HepG2 (cell line): ENCODE data around the gene PDE2A. TPM values are rescaled to one million over a fixed set of nuclear protein-coding genes. Genes with fewer than 3 reads are reported as not detected.

Source experiments
- ATAC-seq: fragments of 200-7000 bp; cut with Tn5 transposase; 3 replicates; pipeline ENCODE4 v1.9.1; 2020; ENCODE audit warnings: mild to moderate bottlenecking, moderate library complexity
- BruUV-seq: library from RNA; stranded (reverse); fragments of 400-500 nt; replicated peaks from 2 replicates; lab custom pipeline; 2021; lab: Mats Ljungman, UMichigan
- CTCF ChIA-PET: fragments of 300-600 bp; formaldehyde crosslinking; extraction: SDS; loops from one replicate; lab custom pipeline; 2021; ENCODE audit warnings: low total read pairs, inconsistent platforms, low intra/inter-chr PET ratio; lab: Yijun Ruan, JAX
- POLR2A ChIA-PET: fragments of 350-600 bp; sonication (Branson Sonifier 250); formaldehyde crosslinking; loops from one replicate; lab custom pipeline; 2020; ENCODE audit warnings: antibody characterized with exemption, inconsistent platforms; lab: Yijun Ruan, JAX
- DNase-seq: peaks from one replicate; pipeline ENCODE4 v3.0.0-alpha.2; 2015; ENCODE audit warnings: low spot score
- FAIRE-seq: peaks from 3 replicates; lab custom pipeline; 2011; peaks lifted over from hg19 to GRCh38; lab: Jason Lieb, UNC
- H2AFZ ChIP-seq: one replicate; pipeline ENCODE4 v1.6.1; 2011; ENCODE audit warnings: low read length, inconsistent platforms
- H3K27ac ChIP-seq: fragments of 300-600 bp; 3 replicates; pipeline ENCODE4 v1.8.0; 2011; ENCODE audit warnings: mixed run types, mild to moderate bottlenecking, mixed read lengths, low read length, inconsistent platforms; ENCODE audit not compliant: insufficient read depth; ENCODE audit errors: extremely low read length
- H3K27me3 ChIP-seq, 2 experiments: fragments of 200-600 bp in 1 of 2; 2 replicates in 1 of 2; 3 replicates in 1 of 2; pipeline versions ENCODE4 v1.6.0 to v1.8.0; 2011; ENCODE audit warnings: low read length in 2 of 2, mild to moderate bottlenecking in 2 of 2, moderate library complexity in 2 of 2, inconsistent platforms in 1 of 2; ENCODE audit not compliant: insufficient read depth in 2 of 2, control insufficient read depth in 1 of 2
- H3K36me3 ChIP-seq, 2 experiments: fragments of 200-600 bp in 1 of 2; replicated peaks in 1 of 2; 2 replicates in 1 of 2; 3 replicates in 1 of 2; pipeline versions ENCODE4 v1.5.1 to v1.8.0; 2011; ENCODE audit warnings: low read length in 2 of 2, inconsistent platforms in 1 of 2; ENCODE audit not compliant: insufficient read depth in 2 of 2, control insufficient read depth in 1 of 2
- H3K4me1 ChIP-seq: 2 replicates; pipeline ENCODE4 v1.5.1; 2012; ENCODE audit warnings: low read length, inconsistent platforms; ENCODE audit not compliant: insufficient read depth
- H3K4me2 ChIP-seq: 2 replicates; pipeline ENCODE4 v1.6.0; 2011; ENCODE audit warnings: low read depth, low read length, inconsistent platforms
- H3K4me3 ChIP-seq, 3 experiments: fragments of 200-600 bp in 1 of 3; sonication (generic), shearing (Covaris generic) in 1 of 3; replicated peaks in 1 of 3; 2 replicates each; pipeline ENCODE4 v1.5.1; 2011 to 2016; ENCODE audit warnings: low read length in 3 of 3, inconsistent platforms in 2 of 3, low read depth in 2 of 3, mild to moderate bottlenecking in 2 of 3, control low read depth in 1 of 3, mixed read lengths in 1 of 3; ENCODE audit not compliant: insufficient read depth in 1 of 3
- H3K79me2 ChIP-seq: one replicate; pipeline ENCODE4 v1.6.1; 2011; ENCODE audit warnings: low read length, inconsistent platforms; ENCODE audit not compliant: insufficient read depth
- H3K9ac ChIP-seq: 2 replicates; pipeline ENCODE4 v1.6.0; 2011; ENCODE audit warnings: mild to moderate bottlenecking, low read depth, low read length, inconsistent platforms; ENCODE audit not compliant: insufficient read depth
- H3K9me3 ChIP-seq: 2 replicates; pipeline ENCODE4 v1.5.1; 2012; ENCODE audit warnings: mild to moderate bottlenecking, low read length
- H4K20me1 ChIP-seq: 2 replicates; pipeline ENCODE4 v1.6.0; 2011; ENCODE audit warnings: inconsistent platforms, mild to moderate bottlenecking, low read length, moderate library complexity; ENCODE audit not compliant: insufficient read depth
- CBX2 ChIP-seq, 2 experiments: fragments of 200-600 bp in 1 of 2; sonication (generic); formaldehyde crosslinking in 1 of 2; IDR thresholded peaks; 2 replicates each; pipeline versions ENCODE4 v1.7.0 to v1.8.1; 2018 to 2022; ENCODE audit warnings: low read depth in 2 of 2, low read length in 1 of 2, mild to moderate bottlenecking in 1 of 2, missing genetic modification reagents in 1 of 2
- FLYWCH1 ChIP-seq: sonication (generic); formaldehyde crosslinking; IDR thresholded peaks from 2 replicates; pipeline ENCODE4 v1.8.1; 2023; ENCODE audit warnings: mild to moderate bottlenecking, missing genetic modification reagents
- GTF2F1 ChIP-seq: fragments of 150-350 bp; IDR thresholded peaks from 2 replicates; pipeline ENCODE4 v1.6.1; 2014; ENCODE audit warnings: low read length
- HNRNPL ChIP-seq: fragments of 200-400 bp; formaldehyde crosslinking; IDR thresholded peaks from 2 replicates; pipeline ENCODE4 v1.6.1; 2017; ENCODE audit warnings: mild to moderate bottlenecking, low read depth, low read length
- KAT2B ChIP-seq: fragments of 150-350 bp; IDR thresholded peaks from 2 replicates; pipeline ENCODE4 v1.6.1; 2014; ENCODE audit warnings: low read depth, low read length, borderline replicate concordance
- KLF13 ChIP-seq: sonication (generic); formaldehyde crosslinking; IDR thresholded peaks from 2 replicates; pipeline ENCODE4 v1.4.0; 2020; ENCODE audit warnings: mild to moderate bottlenecking, missing genetic modification reagents
- NKX3-1 ChIP-seq: sonication (generic); formaldehyde crosslinking; IDR thresholded peaks from 2 replicates; pipeline ENCODE4 v1.5.0; 2020; ENCODE audit warnings: missing genetic modification reagents
- NONO ChIP-seq, 2 experiments: fragments of 450-650 bp in 1 of 2; sonication (generic) in 1 of 2; formaldehyde crosslinking in 1 of 2; IDR thresholded peaks in 1 of 2; conservative IDR thresholded peaks in 1 of 2; 2 replicates each; pipeline versions ENCODE4 v1.6.1 to v1.8.0; 2017 to 2022; ENCODE audit warnings: mild to moderate bottlenecking in 1 of 2, missing genetic modification reagents in 1 of 2, moderate library complexity in 1 of 2
- PHF8 ChIP-seq: sonication (generic); formaldehyde crosslinking; IDR thresholded peaks from 2 replicates; pipeline ENCODE4 v1.5.0; 2020; ENCODE audit warnings: missing genetic modification reagents
- THAP11 ChIP-seq: IDR thresholded peaks from 2 replicates; pipeline ENCODE4 v1.6.1; 2016; ENCODE audit warnings: missing biosample characterization, missing genetic modification reagents
- ZNF232 ChIP-seq: sonication (generic); formaldehyde crosslinking; IDR thresholded peaks from 2 replicates; pipeline ENCODE4 v1.4.0; 2020; ENCODE audit warnings: missing genetic modification reagents, borderline replicate concordance
- ZNF329 ChIP-seq: sonication (generic); formaldehyde crosslinking; IDR thresholded peaks from 2 replicates; pipeline ENCODE4 v1.9.0; 2021; ENCODE audit warnings: low read depth, mild to moderate bottlenecking, missing genetic modification reagents
- ZNF546 ChIP-seq: sonication (generic); formaldehyde crosslinking; conservative IDR thresholded peaks from 2 replicates; pipeline ENCODE4 v1.8.1; 2023; ENCODE audit warnings: mild to moderate bottlenecking, missing genetic modification reagents
- ZNF562 ChIP-seq: sonication (generic); formaldehyde crosslinking; IDR thresholded peaks from 2 replicates; pipeline ENCODE4 v1.8.0; 2022; ENCODE audit warnings: missing genetic modification reagents, borderline replicate concordance
- ZNF576 ChIP-seq: sonication (generic); formaldehyde crosslinking; IDR thresholded peaks from 2 replicates; pipeline ENCODE4 v1.4.0; 2020; ENCODE audit warnings: mild to moderate bottlenecking, missing genetic modification reagents
- ZNF773 ChIP-seq: sonication (generic); formaldehyde crosslinking; IDR thresholded peaks from 2 replicates; pipeline ENCODE4 v1.4.0; 2020; ENCODE audit warnings: missing genetic modification reagents, borderline replicate concordance
- ZNF83 ChIP-seq: sonication (generic); formaldehyde crosslinking; IDR thresholded peaks from 2 replicates; pipeline ENCODE4 v1.4.0; 2020; ENCODE audit warnings: missing genetic modification reagents, mild to moderate bottlenecking, borderline replicate concordance
- WGBS: methylation state at CpG from one replicate; pipeline ENCODE4 v1.1.6; 2017; ENCODE audit warnings: low lambda C conversion rate; 5-methylcytosine and 5-hydroxymethylcytosine counted together
- in situ Hi-C: cut with HindIII; loops from 2 replicates; pipeline ENCODE4 v1.10.0; 2017; ENCODE audit warnings: low pct_unique_long_range_greater_than_20kb; ENCODE audit not compliant: extremely low pct_ligation_motif_present
- intact Hi-C: fragments of 100-400 bp; cut with micrococcal nuclease; formaldehyde crosslinking; loops from one replicate; pipeline ENCODE4 v1.10.0; 2022; ENCODE audit not compliant: unreplicated experiment
- polyA plus RNA-seq, 8 experiments: library from polyadenylated mRNA; depleted of rRNA in 3 of 8; stranded (reverse) in 7 of 8; unstranded in 1 of 8; fragments of >200 nt; fragmentation: Illumina TruSeq in 4 of 8; extraction: Trizol in 4 of 8; gene quantifications; 2 replicates each; pipeline versions ENCODE4 v1.2.1 to v1.2.3, GENCODE V29; 2011 to 2016; ENCODE audit warnings: low read depth in 4 of 8, missing spikeins in 1 of 8, mixed read lengths in 1 of 8; ENCODE audit not compliant: insufficient read depth in 1 of 8
- total RNA-seq, 5 experiments: library from RNA; depleted of rRNA; stranded (reverse); fragments of >200 nt; fragmentation: Illumina TruSeq; extraction: Trizol; gene quantifications; 2 replicates each; pipeline ENCODE4 v1.2.3, GENCODE V29; 2016; ENCODE audit warnings: low read depth in 1 of 5
- TF ChIP-seq, protein P1 (sequence below): sonication (generic); formaldehyde crosslinking; conservative IDR thresholded peaks from 2 replicates; pipeline ENCODE4 v1.5.0; 2020; ENCODE audit warnings: missing genetic modification reagents

The PDE2A gene
- total and polyA plus RNA-seq, 2 of the 13 experiments (the other 11 are each of a cell fraction or from before 2014, with no cell fraction given), result 3.1 TPM; not detected in 1

GRCh38 chr11:72687326-72687725 lies 13.1 kb upstream of the PDE2A start:
- Histone ChIP-seq H3K79me2 (no peaks in the 10 kb centered on the region), H3K4me2 (no peak overlapping the region), H3K9ac (no peak overlapping the region), H3K27me3 (no peaks in the 10 kb centered on the region), H3K4me1 (no peaks in the 10 kb centered on the region)
- CTCF ChIA-PET, result no interaction called here
- no peak for DNase-seq
- intact Hi-C loops, result no loop called here
- no TSS peak for BruUV-seq
- WGBS, result 100% methylated on average over 7 of the region's 7 CpGs
- no peak for TF ChIP-seq ZNF232
- TF ChIP-seq FLYWCH1, result no peak
- TF ChIP-seq NONO (IDR thresholded peaks at IDR 0.05), result no peak
- TF ChIP-seq NONO (CRISPR knock-in tag; conservative IDR thresholded peaks at IDR 0.05), result no peak
- no peak for TF ChIP-seq ZNF329 (CRISPR knock-in tag)
- TF ChIP-seq, all 625 proteins: peak for 0
- no peak overlapping the region for H3K27ac ChIP-seq
- peaks cover 16% of the 10 kb centered on the region; the same call in 1 of the 2 replicates for H4K20me1 ChIP-seq
- no peak overlapping the region for H3K4me3 ChIP-seq
- in situ Hi-C loops, result no loop called here
- POLR2A ChIA-PET, result no interaction called here
- no peaks in the 10 kb centered on the region for H3K9me3 ChIP-seq
- H3K36me3 ChIP-seq, result peaks cover 18 to 49% of the 10 kb centered on the region in 2 experiments; a peak in 4 of 5 replicates
- FAIRE-seq (no peak), ATAC-seq (no peak)
- no peak overlapping the region for H2AFZ ChIP-seq

- CTCF ChIA-PET, result no interaction called here
- intact Hi-C loops, result no loop called here
- H2AFZ ChIP-seq, result no peak overlapping the region
- H3K9me3 ChIP-seq, result no peaks in the 10 kb centered on the region
- FAIRE-seq (no peak), DNase-seq (no peak), ATAC-seq (no peak)
- H3K4me2 ChIP-seq, result no peak overlapping the region
- 98% methylated on average over 8 of the region's 8 CpGs for WGBS
- no peaks in the 10 kb centered on the region for H3K27me3 ChIP-seq
- H3K27ac ChIP-seq, result no peak overlapping the region
- H3K36me3 ChIP-seq, result peaks cover 16 to 43% of the 10 kb centered on the region in 2 experiments; a peak in 4 of 5 replicates
- H4K20me1 ChIP-seq, result peaks cover 16% of the 10 kb centered on the region; the same call in 1 of the 2 replicates
- in situ Hi-C loops, result no loop called here
- no peak overlapping the region for H3K9ac ChIP-seq
- no peak overlapping the region for H3K4me3 ChIP-seq
- BruUV-seq, result no TSS peak
- POLR2A ChIA-PET, result no interaction called here
- H3K79me2 ChIP-seq, result no peaks in the 10 kb centered on the region
- no peaks in the 10 kb centered on the region for H3K4me1 ChIP-seq
- no peak for TF ChIP-seq PHF8 (CRISPR knock-in tag)
- TF ChIP-seq ZNF773 (CRISPR knock-in tag), result no peak
- no peak for TF ChIP-seq NKX3-1 (CRISPR knock-in tag)
- TF ChIP-seq, protein P1, sequence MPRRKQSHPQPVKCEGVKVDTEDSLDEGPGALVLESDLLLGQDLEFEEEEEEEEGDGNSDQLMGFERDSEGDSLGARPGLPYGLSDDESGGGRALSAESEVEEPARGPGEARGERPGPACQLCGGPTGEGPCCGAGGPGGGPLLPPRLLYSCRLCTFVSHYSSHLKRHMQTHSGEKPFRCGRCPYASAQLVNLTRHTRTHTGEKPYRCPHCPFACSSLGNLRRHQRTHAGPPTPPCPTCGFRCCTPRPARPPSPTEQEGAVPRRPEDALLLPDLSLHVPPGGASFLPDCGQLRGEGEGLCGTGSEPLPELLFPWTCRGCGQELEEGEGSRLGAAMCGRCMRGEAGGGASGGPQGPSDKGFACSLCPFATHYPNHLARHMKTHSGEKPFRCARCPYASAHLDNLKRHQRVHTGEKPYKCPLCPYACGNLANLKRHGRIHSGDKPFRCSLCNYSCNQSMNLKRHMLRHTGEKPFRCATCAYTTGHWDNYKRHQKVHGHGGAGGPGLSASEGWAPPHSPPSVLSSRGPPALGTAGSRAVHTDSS (CRISPR knock-in tag), result no peak
- no peak for TF ChIP-seq GTF2F1
- no peak for TF ChIP-seq ZNF83
- no peak for TF ChIP-seq ZNF546 (CRISPR knock-in tag)
- no peak for TF ChIP-seq THAP11
- no peak for TF ChIP-seq ZNF576
- no peak for TF ChIP-seq HNRNPL
- no peak for TF ChIP-seq KAT2B
- no peak for TF ChIP-seq ZNF562 (CRISPR knock-in tag)
- no peak for TF ChIP-seq KLF13
- no peak for TF ChIP-seq CBX2 (IDR thresholded peaks at IDR 0.05; ENCODE audit: low read depth, low read length)
- TF ChIP-seq CBX2 (CRISPR knock-in tag; IDR thresholded peaks at IDR 0.05; ENCODE audit: low read depth), result no peak
These were observed 12.5 kb upstream of the PDE2A start for GRCh38 chr11:72686639-72687220.
